Peyer's patch (tissue), 4 donors: ENCODE results near the gene SLC23A1. TPM values are rescaled to one million over a fixed set of nuclear protein-coding genes. Genes with fewer than 3 reads are reported as not detected.

Source experiments
- DNase-seq, 3 donors: peaks; one replicate each; pipeline ENCODE4 v3.0.0-alpha.2; 2017 to 2019
- H3K27ac ChIP-seq, 4 donors: fragments of 200-600 bp; sonication (generic); one replicate each; pipeline ENCODE4 v1.5.1; 2016 to 2019
- H3K27me3 ChIP-seq, 2 donors: fragments of 200-600 bp; sonication (generic); one replicate each; pipeline ENCODE4 v1.5.1; 2019
- H3K36me3 ChIP-seq, 3 donors: fragments of 200-600 bp; sonication (generic); one replicate each; pipeline ENCODE4 v1.5.1; 2016 to 2019
- H3K4me1 ChIP-seq, 4 donors: fragments of 200-600 bp; sonication (generic); one replicate each; pipeline ENCODE4 v1.5.1; 2016 to 2019
- H3K4me3 ChIP-seq, 4 donors: fragments of 200-600 bp; sonication (generic); 1 replicate in 3 of 4; 2 replicates in 1 of 4; pipeline ENCODE4 v1.5.1; 2016 to 2019; ENCODE audit warnings: mild to moderate bottlenecking in 1 of 4
- H3K9me3 ChIP-seq, 4 donors: fragments of 200-600 bp; sonication (generic); one replicate each; pipeline ENCODE4 v1.5.1; 2016 to 2019; ENCODE audit warnings: mild to moderate bottlenecking in 1 of 4
- CTCF ChIP-seq, 6 experiments: fragments of 450-650 bp in 4 of 6; fragments of 200-600 bp in 2 of 6; sonication (generic) in 1 of 6; IDR thresholded peaks; one replicate each; pipeline ENCODE4 v1.5.1; 2017 to 2019; ENCODE audit warnings: antibody characterized with exemption in 6 of 6, mild to moderate bottlenecking in 3 of 6, moderate library complexity in 1 of 6
- POLR2A ChIP-seq, 2 donors: fragments of 450-650 bp; IDR thresholded peaks; one replicate each; pipeline ENCODE4 v1.5.1; 2017; ENCODE audit warnings: antibody characterized with exemption in 2 of 2, mild to moderate bottlenecking in 2 of 2, moderate library complexity in 2 of 2
- total RNA-seq, 4 donors: library from RNA; depleted of rRNA; stranded (reverse); fragments of >200 nt; gene quantifications; one replicate each; pipeline ENCODE4 v1.1.0, GENCODE V29; 2016

SLC23A1 gene
- total RNA-seq, 4 donors from 2014 or later = 1.7 to 198 (median 143) TPM

- TF ChIP-seq POLR2A (IDR thresholded peaks at IDR 0.05) (no peak), CTCF (IDR thresholded peaks at IDR 0.05) (no peak)
- Histone ChIP-seq H3K27ac (peak overlapping the region in 3 of 4 donors; percentile 53 to 83 (median 60)), H3K9me3 (no peaks in the 10 kb centered on the region), H3K4me3 (peak overlapping the region in 2 of 4 donors; percentile 42 to 44), H3K27me3 (no peaks in the 10 kb centered on the region), H3K36me3 (peaks cover 0 to 18% (median 0%) of the 10 kb centered on the region in 3 donors), H3K4me1 (peaks cover 11 to 35% (median 12%) of the 10 kb centered on the region in 4 donors)
- peak in 1 of 3 donors; percentile 56 for DNase-seq
Measured at GRCh38 chr5:139381837-139382761, 998 bp downstream of the SLC23A1 start.

- Histone ChIP-seq H3K27ac (no peak overlapping the region), H3K4me3 (no peak overlapping the region), H3K27me3 (no peaks in the 10 kb centered on the region), H3K36me3 (peaks cover 0 to 25% (median 0%) of the 10 kb centered on the region in 3 donors), H3K4me1 (peaks cover 9 to 24% (median 11%) of the 10 kb centered on the region in 4 donors), H3K9me3 (no peaks in the 10 kb centered on the region)
- peak in 1 of 3 donors; percentile 43 for DNase-seq
- TF ChIP-seq POLR2A (IDR thresholded peaks at IDR 0.05) (no peak), CTCF (IDR thresholded peaks at IDR 0.05) (no peak)
Measured at GRCh38 chr5:139379626-139380449, 3.3 kb downstream of the SLC23A1 start.

GRCh38 chr5:139378941-139379361 lies 4.1 kb downstream of the SLC23A1 start:
- DNase-seq = peak in 2 of 3 donors; percentile 19 to 41
- H3K4me1 ChIP-seq = peaks cover 0 to 22% (median 3%) of the 10 kb centered on the region in 4 donors
- peaks cover 0 to 25% (median 0%) of the 10 kb centered on the region in 3 donors for H3K36me3 ChIP-seq
- no peak for TF ChIP-seq POLR2A (IDR thresholded peaks at IDR 0.05)
- no peak for TF ChIP-seq CTCF (IDR thresholded peaks at IDR 0.05)
- H3K9me3 ChIP-seq = no peaks in the 10 kb centered on the region
- H3K27ac ChIP-seq = no peak overlapping the region
- no peaks in the 10 kb centered on the region for H3K27me3 ChIP-seq
- H3K4me3 ChIP-seq = no peak overlapping the region

- Histone ChIP-seq H3K4me3 (no peak overlapping the region), H3K36me3 (peaks cover 0 to 25% (median 0%) of the 10 kb centered on the region in 3 donors), H3K27me3 (no peaks in the 10 kb centered on the region), H3K9me3 (no peaks in the 10 kb centered on the region), H3K4me1 (peaks cover 0 to 22% (median 2%) of the 10 kb centered on the region in 4 donors), H3K27ac (no peak overlapping the region)
- TF ChIP-seq POLR2A (IDR thresholded peaks at IDR 0.05) (no peak), CTCF (IDR thresholded peaks at IDR 0.05) (no peak)
- DNase-seq = peak in 2 of 3 donors; percentile 45 to 46
Measured at GRCh38 chr5:139378101-139378825, 4.8 kb downstream of the SLC23A1 start.

GRCh38 chr5:139377226-139377625 lies 5.9 kb downstream of the SLC23A1 start:
- Histone ChIP-seq H3K4me1 (peaks cover 0 to 17% (median 2%) of the 10 kb centered on the region in 4 donors), H3K9me3 (no peaks in the 10 kb centered on the region), H3K27me3 (no peaks in the 10 kb centered on the region), H3K4me3 (no peak overlapping the region), H3K27ac (no peak overlapping the region), H3K36me3 (peaks cover 0 to 26% (median 0%) of the 10 kb centered on the region in 3 donors)
- TF ChIP-seq CTCF (IDR thresholded peaks at IDR 0.05) (no peak), POLR2A (IDR thresholded peaks at IDR 0.05) (no peak)
- peak in 2 of 3 donors; percentile 17 to 37 for DNase-seq
